ENCODE measurements around the gene MLN.
"Not testable (repeated sequence)": the region's sequence is repeated elsewhere in the genome, so short reads cannot be mapped to it uniquely, and the experiment has no call there.

MLN gene

DNA sequence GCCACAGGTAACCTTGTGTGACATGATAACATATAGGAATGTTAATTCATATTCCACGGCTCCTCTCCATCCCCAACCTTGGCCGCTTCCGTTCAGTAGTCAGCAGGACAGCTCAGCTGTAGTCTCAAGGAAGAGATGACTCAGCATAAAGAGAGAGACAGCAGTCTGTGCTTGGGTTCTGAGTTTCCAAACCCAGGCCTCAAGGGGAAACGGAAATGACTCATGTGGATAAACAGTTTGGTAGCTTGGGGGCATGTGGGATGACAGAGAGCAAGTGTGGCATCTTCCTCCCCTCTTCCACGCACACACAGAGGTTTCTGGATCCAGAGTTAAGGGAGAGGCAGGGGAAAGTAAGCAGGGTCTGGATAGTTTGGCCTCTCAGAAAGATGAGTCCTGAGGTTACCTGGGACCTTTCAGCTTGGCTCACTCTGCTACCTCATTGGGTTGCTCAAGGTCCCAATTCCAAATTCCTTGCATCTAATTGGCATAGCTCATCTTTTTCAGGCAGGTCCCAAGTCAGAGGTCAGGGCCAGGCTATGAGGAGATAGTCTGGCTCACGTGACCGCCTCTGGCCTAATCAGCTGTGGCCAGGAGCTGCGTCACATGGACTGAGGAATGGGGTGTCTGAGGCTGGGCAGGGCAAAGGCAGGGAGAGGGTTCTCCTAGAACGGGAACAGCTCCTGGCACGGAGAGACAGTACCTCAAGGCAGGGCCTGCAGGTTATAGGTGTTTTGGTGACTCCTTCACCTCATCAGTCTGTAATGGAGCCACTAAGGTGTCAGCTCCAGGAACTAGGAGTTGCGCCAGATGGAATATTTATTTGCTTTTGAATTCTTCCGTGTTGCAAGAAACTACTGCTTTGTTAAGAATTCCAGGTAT, 36.5 kb upstream of the MLN start:
- H3K4me1 Mint-ChIP-seq (ENCODE audit: low read depth), result peaks cover 19% of the 10 kb centered on the region
- H3K4me3 Mint-ChIP-seq, result no peak overlapping the region
- DNase-seq, result peak; percentile 55
- H3K36me3 Mint-ChIP-seq (ENCODE audit: low read depth), result no peaks in the 10 kb centered on the region
- no peaks in the 10 kb centered on the region for H3K9me3 Mint-ChIP-seq
- peak overlapping the region; percentile 78 for H3K27ac Mint-ChIP-seq
- no peaks in the 10 kb centered on the region for H3K27me3 Mint-ChIP-seq

DNA sequence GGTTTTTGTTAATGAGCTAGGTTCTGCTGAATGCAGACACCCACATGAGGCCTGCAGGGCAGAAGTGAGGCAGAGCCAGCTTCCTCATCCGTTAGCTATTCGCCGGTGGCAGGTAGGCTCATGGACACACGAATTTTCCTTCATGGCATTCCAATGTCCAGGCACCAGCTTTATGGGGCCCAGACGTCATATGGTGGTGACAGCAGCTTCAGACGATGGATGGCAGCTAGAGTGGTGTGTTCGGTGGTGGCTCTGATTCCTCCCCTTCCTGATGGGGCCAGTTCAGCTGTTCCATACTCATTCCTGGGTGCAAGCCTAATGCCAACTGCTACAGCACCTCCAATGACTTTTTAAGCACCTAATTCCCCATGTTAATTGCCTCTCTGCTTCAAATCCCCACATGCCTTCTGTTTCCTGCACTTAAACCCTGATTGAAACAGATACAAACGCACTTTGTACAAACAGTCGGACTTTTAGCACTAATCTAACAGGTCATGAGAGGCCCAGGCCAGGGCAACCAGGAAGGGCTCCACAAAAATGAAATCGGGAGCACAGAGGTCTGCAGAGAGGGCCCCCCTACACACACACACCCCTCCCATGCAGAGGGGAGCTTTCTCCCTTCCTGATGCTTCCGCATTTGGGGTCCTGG, 35.7 kb upstream of the MLN start:
- H3K36me3 Mint-ChIP-seq (ENCODE audit: low read depth), result no peaks in the 10 kb centered on the region
- H3K27ac Mint-ChIP-seq, result peak overlapping the region; percentile 78
- H3K27me3 Mint-ChIP-seq, result no peaks in the 10 kb centered on the region
- peaks cover 19% of the 10 kb centered on the region for H3K4me1 Mint-ChIP-seq (ENCODE audit: low read depth)
- no peak for DNase-seq
- H3K4me3 Mint-ChIP-seq, result no peak overlapping the region
- H3K9me3 Mint-ChIP-seq, result no peaks in the 10 kb centered on the region

DNA sequence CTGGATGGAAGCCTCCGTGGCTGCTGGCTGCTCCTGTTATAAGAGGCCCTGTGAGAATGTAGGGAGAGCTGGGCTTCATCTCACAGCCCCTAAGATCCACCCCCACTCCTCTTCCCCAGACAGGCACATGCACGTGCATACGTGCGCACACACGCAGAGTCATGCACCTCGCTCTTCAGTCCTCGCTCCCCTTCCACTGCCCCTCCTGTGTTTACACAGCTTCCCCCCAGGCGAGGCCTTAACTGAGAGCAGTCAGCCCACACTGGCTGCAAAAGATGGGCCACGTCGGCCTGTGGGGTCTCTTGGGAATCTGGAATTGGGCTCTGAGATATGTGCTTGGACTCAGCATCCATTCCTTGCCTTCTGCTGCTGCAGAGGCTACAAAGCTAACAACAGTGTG, 35.2 kb upstream of the MLN start:
- H3K36me3 Mint-ChIP-seq (ENCODE audit: low read depth), result no peaks in the 10 kb centered on the region
- DNase-seq, result no peak
- H3K4me3 Mint-ChIP-seq, result no peak overlapping the region
- peaks cover 19% of the 10 kb centered on the region for H3K4me1 Mint-ChIP-seq (ENCODE audit: low read depth)
- H3K27ac Mint-ChIP-seq, result peak overlapping the region; percentile 5
- no peaks in the 10 kb centered on the region for H3K9me3 Mint-ChIP-seq
- no peaks in the 10 kb centered on the region for H3K27me3 Mint-ChIP-seq

DNA sequence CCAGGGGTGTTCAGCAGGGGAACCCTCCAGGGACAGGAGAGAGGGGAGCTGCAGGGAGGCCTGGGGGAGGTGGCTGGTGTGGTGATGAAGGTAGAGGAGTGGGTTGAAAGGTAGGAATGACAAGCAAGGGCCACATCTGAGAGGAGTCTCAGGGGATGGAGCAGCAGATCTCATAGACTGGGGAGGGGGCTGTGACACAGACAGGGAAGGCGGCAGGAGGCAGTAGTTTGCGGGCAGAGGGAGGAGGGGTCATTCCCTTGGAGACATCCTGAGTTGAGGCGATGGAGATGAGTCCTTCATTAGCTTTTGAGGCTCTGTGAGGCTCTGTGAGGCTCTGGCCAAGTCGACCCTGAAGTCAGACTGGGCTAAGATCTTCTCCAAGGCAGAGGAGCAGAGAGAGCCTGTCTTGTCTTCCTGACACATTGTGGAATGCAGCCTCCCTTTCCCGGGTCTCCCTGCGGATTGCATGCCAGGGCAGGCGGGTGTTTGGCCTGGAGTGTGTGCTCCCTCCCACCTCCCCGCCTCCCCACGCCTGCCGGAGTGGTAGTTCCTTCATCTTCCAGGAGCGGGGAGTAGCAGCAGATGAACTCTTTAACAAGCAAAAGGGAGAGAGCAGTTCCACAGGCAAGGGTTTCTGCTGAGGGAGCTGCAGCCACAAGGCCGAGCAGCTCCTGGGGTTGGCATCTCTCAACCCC, 34.3 kb upstream of the MLN start:
- Mint-ChIP-seq H3K4me1 (ENCODE audit: low read depth) (peaks cover 19% of the 10 kb centered on the region), H3K36me3 (ENCODE audit: low read depth) (no peaks in the 10 kb centered on the region), H3K9me3 (no peaks in the 10 kb centered on the region), H3K4me3 (no peak overlapping the region), H3K27ac (no peak overlapping the region), H3K27me3 (no peaks in the 10 kb centered on the region)
- DNase-seq, result no peak

DNA sequence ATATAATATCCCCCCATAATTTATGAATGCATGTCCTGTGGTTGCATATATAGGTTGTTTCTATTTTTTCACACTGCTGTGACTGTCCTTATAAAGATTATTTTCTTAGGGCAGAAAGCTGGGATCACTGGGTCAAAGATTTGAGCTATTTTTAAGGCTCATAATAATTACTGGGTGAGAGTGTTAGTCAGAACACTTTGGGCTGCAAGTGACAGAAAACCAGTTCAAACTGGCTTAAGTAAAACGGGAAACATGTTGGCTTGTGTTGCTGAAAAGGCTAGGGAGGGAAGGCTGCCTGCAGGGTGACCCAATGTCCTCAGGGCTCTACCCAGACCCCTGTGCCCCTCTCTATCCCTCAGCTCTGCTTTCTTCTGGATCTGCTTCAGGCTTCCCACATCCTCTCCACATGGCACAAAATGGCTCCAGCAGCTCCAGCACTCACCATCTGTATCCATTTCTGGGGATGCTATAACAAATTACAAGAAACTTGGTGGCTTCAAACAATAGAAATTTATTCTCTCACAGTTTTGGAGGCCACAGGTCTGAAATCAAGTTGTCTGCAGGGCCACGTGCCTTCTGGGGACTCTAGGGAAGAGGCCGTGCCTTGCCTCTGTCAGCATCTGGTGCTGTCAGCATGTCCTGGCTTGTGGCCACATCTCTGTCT, 33.1 kb upstream of the MLN start:
- Mint-ChIP-seq H3K36me3 (ENCODE audit: low read depth) (no peaks in the 10 kb centered on the region), H3K4me1 (ENCODE audit: low read depth) (peaks cover 19% of the 10 kb centered on the region), H3K4me3 (no peak overlapping the region), H3K27me3 (no peaks in the 10 kb centered on the region), H3K27ac (no peak overlapping the region), H3K9me3 (no peaks in the 10 kb centered on the region)
- DNase-seq, result no peak

DNA sequence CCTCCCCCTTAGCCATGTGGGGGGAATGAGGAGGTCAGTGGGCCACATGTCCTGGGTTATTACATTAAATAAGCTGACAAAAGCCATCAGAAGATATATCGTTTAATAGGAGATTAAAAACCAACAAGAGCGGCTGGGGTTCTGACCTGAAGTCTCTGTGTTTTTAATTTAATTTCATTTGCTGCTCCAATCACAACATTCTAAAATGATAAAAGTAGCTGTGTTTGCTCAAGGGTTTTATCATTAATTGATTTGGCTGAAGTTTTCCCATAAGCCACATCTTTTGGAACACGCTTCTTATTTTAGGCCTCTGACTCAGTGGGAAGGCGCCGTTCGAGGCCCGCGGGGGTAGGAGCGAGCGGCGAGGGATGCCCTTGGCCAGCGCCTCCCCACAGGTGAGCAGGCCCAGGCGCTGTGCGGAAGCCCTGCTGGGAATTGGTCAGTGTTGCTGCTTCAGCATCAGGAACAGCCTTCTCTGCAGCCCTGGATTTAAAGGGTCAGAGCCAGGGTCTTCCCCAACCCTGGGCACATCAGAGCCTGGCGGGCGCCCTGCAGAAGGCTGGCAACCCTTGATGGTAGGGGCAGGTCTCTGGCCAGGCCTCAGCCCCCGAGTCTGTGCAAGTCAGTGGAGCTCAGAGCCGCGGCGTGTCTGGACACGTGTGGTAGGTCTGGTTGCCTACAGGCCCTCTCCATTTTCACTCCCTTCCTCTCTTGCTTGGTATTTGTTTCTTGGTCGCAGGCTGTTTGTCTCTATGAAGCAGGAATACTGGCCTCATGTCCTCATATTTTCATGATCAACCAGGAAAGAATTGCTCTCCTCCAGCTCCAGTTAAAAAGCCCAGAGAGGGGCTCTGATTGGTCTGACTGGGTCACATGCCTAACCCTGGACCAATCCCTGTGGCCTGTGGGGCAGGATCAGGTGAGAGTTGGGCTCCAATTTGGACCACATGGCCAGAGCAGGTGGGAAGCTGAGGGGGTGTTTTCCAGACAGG, 30.9 kb upstream of the MLN start:
- peaks cover 4% of the 10 kb centered on the region for H3K27me3 Mint-ChIP-seq
- DNase-seq, result no peak
- H3K4me1 Mint-ChIP-seq (ENCODE audit: low read depth), result peaks cover 8% of the 10 kb centered on the region
- no peak overlapping the region for H3K4me3 Mint-ChIP-seq
- H3K27ac Mint-ChIP-seq, result no peak overlapping the region
- H3K36me3 Mint-ChIP-seq (ENCODE audit: low read depth), result no peaks in the 10 kb centered on the region
- no peaks in the 10 kb centered on the region for H3K9me3 Mint-ChIP-seq

DNA sequence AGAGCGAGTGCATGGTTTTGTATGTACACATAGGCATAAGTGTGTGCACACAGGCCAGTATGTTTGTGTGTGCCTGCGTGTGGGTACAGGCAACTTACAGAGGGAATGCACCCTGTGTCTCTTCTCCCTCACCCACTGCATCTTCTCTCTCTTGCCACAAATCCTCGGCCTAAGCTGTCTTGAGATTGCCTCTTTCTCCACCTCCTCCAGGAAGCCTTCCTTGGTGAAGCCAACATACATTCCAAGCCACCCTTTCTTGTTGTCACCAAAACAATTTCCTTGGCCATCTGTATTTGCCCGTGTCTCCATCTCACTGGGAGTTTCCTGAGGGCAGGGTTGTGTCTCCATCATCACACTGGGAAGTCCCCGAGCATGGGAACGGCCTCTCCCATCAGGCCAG, 29.8 kb upstream of the MLN start:
- Mint-ChIP-seq H3K36me3 (ENCODE audit: low read depth) (no peaks in the 10 kb centered on the region), H3K27ac (no peak overlapping the region), H3K9me3 (no peaks in the 10 kb centered on the region), H3K4me1 (ENCODE audit: low read depth) (no peaks in the 10 kb centered on the region), H3K4me3 (no peak overlapping the region), H3K27me3 (peaks cover 4% of the 10 kb centered on the region)
- no peak for DNase-seq

DNA sequence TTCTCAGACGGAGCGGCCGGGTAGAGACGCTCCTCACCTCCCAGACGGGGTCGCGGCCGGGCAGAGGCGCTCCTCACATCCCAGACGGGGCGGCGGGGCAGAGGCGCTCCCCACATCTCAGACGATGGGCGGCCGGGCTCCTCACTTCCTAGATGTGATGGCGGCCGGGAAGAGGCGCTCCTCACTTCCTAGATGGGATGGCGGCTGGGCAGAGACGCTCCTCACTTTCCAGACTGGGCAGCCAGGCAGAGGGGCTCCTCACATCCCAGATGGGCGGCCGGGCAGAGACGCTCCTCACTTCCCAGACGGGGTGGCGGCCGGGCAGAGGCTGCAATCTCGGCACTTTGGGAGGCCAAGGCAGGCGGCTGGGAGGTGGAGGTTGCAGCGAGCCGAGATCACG, 29.0 kb upstream of the MLN start:
- not testable (repeated sequence) for DNase-seq; H3K36me3 Mint-ChIP-seq (ENCODE audit: low read depth); H3K9me3 Mint-ChIP-seq; H3K4me3 Mint-ChIP-seq; H3K27ac Mint-ChIP-seq; H3K27me3 Mint-ChIP-seq; H3K4me1 Mint-ChIP-seq (ENCODE audit: low read depth)

DNA sequence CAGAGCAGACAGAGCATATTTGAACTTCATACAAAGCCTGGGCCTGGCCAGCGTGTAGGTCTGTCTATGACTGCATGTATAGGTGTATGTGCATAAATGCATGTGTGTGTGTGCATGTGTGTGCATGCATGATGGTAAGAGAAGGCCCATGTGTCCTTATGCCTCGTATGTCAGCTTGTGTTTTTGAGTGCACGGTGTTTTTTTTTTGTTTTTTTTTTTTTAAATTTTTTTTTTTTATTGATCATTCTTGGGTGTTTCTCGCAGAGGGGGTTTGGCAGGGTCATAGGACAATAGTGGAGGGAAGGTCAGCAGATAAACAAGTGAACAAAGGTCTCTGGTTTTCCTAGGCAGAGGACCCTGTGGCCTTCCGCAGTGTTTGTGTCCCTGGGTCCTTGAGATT, 27.9 kb upstream of the MLN start:
- H3K27ac Mint-ChIP-seq; H3K9me3 Mint-ChIP-seq; H3K27me3 Mint-ChIP-seq; DNase-seq; H3K4me3 Mint-ChIP-seq; H3K4me1 Mint-ChIP-seq (ENCODE audit: low read depth); H3K36me3 Mint-ChIP-seq (ENCODE audit: low read depth): not testable (repeated sequence)

DNA sequence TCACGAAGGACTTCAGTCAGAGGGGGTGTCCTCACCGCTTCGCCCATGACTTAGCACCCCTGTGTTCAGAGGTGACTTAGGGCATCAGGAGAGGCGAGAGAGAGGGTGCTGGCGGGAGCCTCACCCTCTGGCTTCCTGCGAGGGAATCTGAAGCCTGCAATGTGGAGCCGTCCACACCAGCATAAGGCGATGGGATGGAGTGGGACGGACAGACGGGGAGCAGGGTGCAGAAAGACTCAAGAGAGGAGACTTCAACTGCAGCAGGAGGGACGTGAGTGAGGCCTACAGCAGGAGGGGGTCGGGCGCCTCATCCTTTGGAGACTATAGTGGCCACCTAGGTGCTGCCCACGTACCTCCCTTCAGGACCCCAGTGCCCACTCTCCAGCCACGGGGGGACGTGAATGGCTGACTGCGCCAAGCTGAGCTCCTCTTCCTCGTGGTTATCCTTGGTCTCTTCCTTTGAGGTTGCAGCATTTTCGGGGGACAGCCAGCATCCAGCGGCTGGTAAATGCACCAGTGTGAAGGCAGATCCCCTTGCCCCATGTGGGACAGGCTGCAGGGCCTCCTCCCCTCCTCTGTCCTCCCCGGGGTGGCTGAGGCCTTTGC, 26.9 kb upstream of the MLN start:
- Mint-ChIP-seq H3K27me3 (peaks cover 4% of the 10 kb centered on the region), H3K36me3 (ENCODE audit: low read depth) (no peaks in the 10 kb centered on the region), H3K27ac (no peak overlapping the region), H3K4me1 (ENCODE audit: low read depth) (no peaks in the 10 kb centered on the region), H3K9me3 (no peaks in the 10 kb centered on the region), H3K4me3 (no peak overlapping the region)
- DNase-seq, result no peak

DNA sequence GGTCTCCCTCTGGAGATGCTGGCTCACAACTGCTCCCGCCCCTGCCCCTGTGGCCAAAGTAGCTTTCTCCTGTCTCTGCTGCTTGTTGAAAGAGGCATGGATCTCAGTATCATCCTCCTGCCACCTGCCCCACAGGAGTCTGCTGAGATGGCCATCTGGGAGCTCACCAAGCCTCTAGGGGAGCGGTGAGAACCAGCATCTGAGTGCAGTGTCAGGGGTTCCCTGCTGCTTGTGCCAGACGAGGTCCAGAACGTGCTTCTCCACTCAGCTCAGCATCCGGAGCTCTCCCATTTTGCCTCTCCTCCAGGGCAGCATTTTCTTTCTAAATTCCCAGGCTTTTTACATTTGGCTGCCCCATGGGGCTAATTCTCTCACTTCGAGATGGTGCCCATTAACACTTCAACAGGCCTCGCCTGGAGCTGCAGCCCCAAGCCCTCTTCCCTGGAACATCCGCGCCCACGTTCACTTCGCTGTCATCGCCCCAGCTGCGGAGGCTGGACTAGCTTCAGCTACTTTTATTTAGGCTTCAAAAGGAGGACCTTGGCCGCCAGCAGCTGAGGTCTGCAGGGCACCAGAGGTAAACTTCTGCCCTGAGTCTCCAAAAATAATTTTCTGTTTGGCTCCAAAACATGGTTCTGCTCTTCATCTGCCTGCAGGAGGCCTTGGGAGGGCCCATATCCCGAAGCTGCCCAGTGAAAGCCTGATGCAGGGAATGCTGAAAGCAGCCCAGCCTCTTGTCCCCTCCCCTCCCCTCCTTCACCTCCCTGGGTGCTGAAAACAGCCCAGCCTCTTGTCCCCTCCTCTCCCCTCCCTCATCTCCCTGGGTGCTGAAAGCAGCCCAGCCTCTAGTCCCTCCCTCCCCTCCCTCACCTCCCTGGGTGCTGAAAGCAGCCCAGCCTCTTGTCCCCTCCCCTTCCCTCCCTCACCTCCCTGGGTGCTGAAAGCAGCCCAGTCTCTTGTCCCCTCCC, 25.2 kb upstream of the MLN start:
- no peaks in the 10 kb centered on the region for H3K4me1 Mint-ChIP-seq (ENCODE audit: low read depth)
- no peak for DNase-seq
- no peak overlapping the region for H3K4me3 Mint-ChIP-seq
- H3K9me3 Mint-ChIP-seq, result no peaks in the 10 kb centered on the region
- H3K27ac Mint-ChIP-seq, result no peak overlapping the region
- H3K36me3 Mint-ChIP-seq (ENCODE audit: low read depth), result no peaks in the 10 kb centered on the region
- H3K27me3 Mint-ChIP-seq, result peaks cover 4% of the 10 kb centered on the region

DNA sequence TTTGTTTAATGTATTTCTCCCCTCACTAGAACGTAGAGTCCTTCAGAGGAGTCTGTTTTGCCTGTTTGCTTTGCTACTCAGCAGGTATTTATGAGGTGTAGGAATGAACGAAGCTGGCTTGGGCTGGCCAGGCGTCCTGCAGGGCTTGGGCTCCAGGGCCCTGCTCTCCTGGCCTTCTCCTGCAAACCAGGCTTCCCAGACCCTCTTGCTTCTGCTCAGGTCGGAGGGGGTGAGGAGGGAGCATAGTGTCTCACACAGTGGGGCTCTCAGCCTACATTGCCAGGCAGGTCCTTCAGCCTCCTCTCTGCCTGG, 24.6 kb upstream of the MLN start:
- no peak for DNase-seq
- H3K4me3 Mint-ChIP-seq, result no peak overlapping the region
- no peaks in the 10 kb centered on the region for H3K9me3 Mint-ChIP-seq
- no peaks in the 10 kb centered on the region for H3K4me1 Mint-ChIP-seq (ENCODE audit: low read depth)
- H3K27ac Mint-ChIP-seq, result no peak overlapping the region
- H3K36me3 Mint-ChIP-seq (ENCODE audit: low read depth), result no peaks in the 10 kb centered on the region
- H3K27me3 Mint-ChIP-seq, result peaks cover 4% of the 10 kb centered on the region
